ENCODE results near the gene HMG20A. TPM values are rescaled to one million over a fixed set of nuclear protein-coding genes. Genes with fewer than 3 reads are reported as not detected.

HMG20A gene
- total and polyA plus RNA-seq, 2 experiments from 2014 or later = 17.8 to 57.8 TPM

- no peak for DNase-seq (ENCODE audit: low spot score)
Observed at GRCh38 chr15:77525907-77526594, 105.4 kb downstream of the HMG20A start.

More at GRCh38 chr15:77525907-77526594, 105.4 kb downstream of the HMG20A start:
- no peak overlapping the region for H2AFZ ChIP-seq
- H3K4me3 ChIP-seq = no peak overlapping the region
- ATAC-seq = no peak
- H3K27me3 Mint-ChIP-seq (ENCODE audit: insufficient read depth, low read depth, poor library complexity) = peaks cover 5% of the 10 kb centered on the region
- no peaks in the 10 kb centered on the region for H3K79me2 ChIP-seq (replicated peaks; ENCODE audit: insufficient read depth)
- TF ChIP-seq ZNF462 (CRISPR knock-in tag; IDR thresholded peaks at IDR 0.05) = no peak
- TF ChIP-seq JUNB (IDR thresholded peaks at IDR 0.05; ENCODE audit: unreplicated experiment) = no peak
- no peak for TF ChIP-seq EZH2phosphoT487 (IDR thresholded peaks at IDR 0.05; ENCODE audit: unreplicated experiment)
- TF ChIP-seq CTCF (conservative IDR thresholded peaks at IDR 0.05; ENCODE audit: low read depth in 2 of 2) = no peak
- TF ChIP-seq EZH2 (IDR thresholded peaks at IDR 0.05; ENCODE audit: low read depth, unreplicated experiment) = no peak
- H3K36me3 Mint-ChIP-seq (ENCODE audit: low read depth) = no peaks in the 10 kb centered on the region; the same call in 2 of the 3 replicates
- no peak overlapping the region for H3K27ac ChIP-seq (ENCODE audit: low read depth)
- no peaks in the 10 kb centered on the region for H3F3A ChIP-seq (replicated peaks; ENCODE audit: low read depth)
- H3K9me2 ChIP-seq (ENCODE audit: insufficient read depth) = peaks cover 7% of the 10 kb centered on the region; the same call in 1 of the 2 replicates
- no peaks in the 10 kb centered on the region for H3K27me3 ChIP-seq (ENCODE audit: insufficient read depth)
- no peak overlapping the region; the same call in 2 of the 3 replicates for H3K4me3 Mint-ChIP-seq
- H3K4me2 ChIP-seq = no peak overlapping the region
- H3K36me3 ChIP-seq (ENCODE audit: insufficient read depth) = no peaks in the 10 kb centered on the region
- H3K4me1 ChIP-seq (ENCODE audit: insufficient read depth) = no peaks in the 10 kb centered on the region; the same call in 1 of the 2 replicates
- no peaks in the 10 kb centered on the region for H4K20me1 ChIP-seq (replicated peaks; ENCODE audit: insufficient read depth)
- peaks cover 2% of the 10 kb centered on the region; the same call in 1 of the 3 replicates for H3K9me3 Mint-ChIP-seq
- H3K27ac Mint-ChIP-seq = no peak overlapping the region
- H3K4me1 Mint-ChIP-seq = peaks cover 23% of the 10 kb centered on the region

All from GM23338 (cell line).